HepG2 (cell line): ENCODE data around the gene DNAI4. TPM values are rescaled to one million over a fixed set of nuclear protein-coding genes. Genes with fewer than 3 reads are reported as not detected.

Source experiments
- DDIT3 ChIP-seq: sonication (generic); formaldehyde crosslinking; IDR thresholded peaks from 2 replicates; pipeline ENCODE4 v1.4.0; 2020; ENCODE audit warnings: mild to moderate bottlenecking, missing genetic modification reagents
- GATAD1 ChIP-seq: IDR thresholded peaks from 2 replicates; pipeline ENCODE4 v1.6.1; 2016; ENCODE audit warnings: missing genetic modification reagents, missing compliant biosample characterization
- GRHL1 ChIP-seq: sonication (generic); formaldehyde crosslinking; conservative IDR thresholded peaks from 2 replicates; pipeline ENCODE4 v1.8.0; 2022; ENCODE audit warnings: missing genetic modification reagents
- ISX ChIP-seq: sonication (generic); formaldehyde crosslinking; conservative IDR thresholded peaks from 2 replicates; pipeline ENCODE4 v1.5.0; 2020; ENCODE audit warnings: missing genetic modification reagents
- NPAS2 ChIP-seq: sonication (generic); formaldehyde crosslinking; IDR thresholded peaks from 2 replicates; pipeline ENCODE4 v1.8.0; 2022; ENCODE audit warnings: mild to moderate bottlenecking, missing genetic modification reagents, borderline replicate concordance
- POLR2AphosphoS5 ChIP-seq: IDR thresholded peaks from 2 replicates; pipeline ENCODE4 v1.6.1; 2012; ENCODE audit warnings: low read depth, low read length
- RFX3 ChIP-seq: IDR thresholded peaks from 2 replicates; pipeline ENCODE4 v1.6.1; 2016; ENCODE audit warnings: missing biosample characterization, missing genetic modification reagents
- SALL2 ChIP-seq: sonication (generic); formaldehyde crosslinking; IDR thresholded peaks from 2 replicates; pipeline ENCODE4 v1.8.1; 2023; ENCODE audit warnings: mild to moderate bottlenecking, missing genetic modification reagents, inconsistent platforms
- SNAPC2 ChIP-seq: sonication (generic); formaldehyde crosslinking; IDR thresholded peaks from 2 replicates; pipeline ENCODE4 v1.8.1; 2022; ENCODE audit warnings: mild to moderate bottlenecking, missing genetic modification reagents
- TERF1 ChIP-seq: sonication (generic); formaldehyde crosslinking; IDR thresholded peaks from 2 replicates; pipeline ENCODE4 v1.8.0; 2022; ENCODE audit warnings: mild to moderate bottlenecking, missing genetic modification reagents, moderate library complexity
- THAP8 ChIP-seq: sonication (generic); formaldehyde crosslinking; IDR thresholded peaks from 2 replicates; pipeline ENCODE4 v1.5.1; 2020; ENCODE audit warnings: missing genetic modification reagents, mild to moderate bottlenecking, borderline replicate concordance
- USF2 ChIP-seq, 2 experiments: sonication (generic) in 1 of 2; formaldehyde crosslinking in 1 of 2; IDR thresholded peaks; 2 replicates each; pipeline versions ENCODE4 v1.5.1 to v1.6.1; 2011 to 2020; ENCODE audit warnings: borderline replicate concordance in 1 of 2, low read depth in 1 of 2, low read length in 1 of 2, mild to moderate bottlenecking in 1 of 2, missing genetic modification reagents in 1 of 2, moderate library complexity in 1 of 2
- ZBTB37 ChIP-seq: sonication (generic); formaldehyde crosslinking; IDR thresholded peaks from 2 replicates; pipeline ENCODE4 v1.4.0; 2020; ENCODE audit warnings: mild to moderate bottlenecking, missing genetic modification reagents
- ZNF235 ChIP-seq: sonication (generic); formaldehyde crosslinking; IDR thresholded peaks from 2 replicates; pipeline ENCODE4 v1.8.1; 2023; ENCODE audit warnings: mild to moderate bottlenecking, missing genetic modification reagents, borderline replicate concordance
- ZNF543 ChIP-seq: sonication (generic); formaldehyde crosslinking; IDR thresholded peaks from 2 replicates; pipeline ENCODE4 v1.4.0; 2020; ENCODE audit warnings: mild to moderate bottlenecking, missing genetic modification reagents
- ZNF747 ChIP-seq: sonication (generic); formaldehyde crosslinking; IDR thresholded peaks from 2 replicates; pipeline ENCODE4 v1.8.1; 2023; ENCODE audit warnings: missing genetic modification reagents, mild to moderate bottlenecking, borderline replicate concordance
- ZNF749 ChIP-seq: sonication (generic); formaldehyde crosslinking; IDR thresholded peaks from 2 replicates; pipeline ENCODE4 v1.8.0; 2022; ENCODE audit warnings: mild to moderate bottlenecking, missing genetic modification reagents, moderate library complexity, borderline replicate concordance
- ZSCAN5A ChIP-seq: sonication (generic); formaldehyde crosslinking; IDR thresholded peaks from 2 replicates; pipeline ENCODE4 v1.8.0; 2022; ENCODE audit warnings: mild to moderate bottlenecking, missing genetic modification reagents, borderline replicate concordance
- polyA plus RNA-seq, 8 experiments: library from polyadenylated mRNA; depleted of rRNA in 3 of 8; stranded (reverse) in 7 of 8; unstranded in 1 of 8; fragments of >200 nt; fragmentation: Illumina TruSeq in 4 of 8; extraction: Trizol in 4 of 8; gene quantifications; 2 replicates each; pipeline versions ENCODE4 v1.2.1 to v1.2.3, GENCODE V29; 2011 to 2016; ENCODE audit warnings: low read depth in 4 of 8, missing spikeins in 1 of 8, mixed read lengths in 1 of 8; ENCODE audit not compliant: insufficient read depth in 1 of 8
- total RNA-seq, 5 experiments: library from RNA; depleted of rRNA; stranded (reverse); fragments of >200 nt; fragmentation: Illumina TruSeq; extraction: Trizol; gene quantifications; 2 replicates each; pipeline ENCODE4 v1.2.3, GENCODE V29; 2016; ENCODE audit warnings: low read depth in 1 of 5

Gene DNAI4
- total and polyA plus RNA-seq, 2 of the 13 experiments (the other 11 are each of a cell fraction or from before 2014, with no cell fraction given) = 0.04 to 0.08 TPM

- TF ChIP-seq POLR2AphosphoS5 (peak; percentile 46; the same call in 1 of the 2 replicates), ISX (CRISPR knock-in tag) (0 out of 2 replicates have a peak, but pooled peaks have one; percentile 33), ZBTB37 (CRISPR knock-in tag) (no peak), TERF1 (no peak), RFX3 (CRISPR knock-in tag) (no peak), ZNF543 (peak; percentile 63; the same call in 1 of the 2 replicates), DDIT3 (CRISPR knock-in tag) (no peak), GRHL1 (CRISPR knock-in tag) (no peak), NPAS2 (no peak), SNAPC2 (0 out of 2 replicates have a peak, but pooled peaks have one; percentile 24), SALL2 (CRISPR knock-in tag) (no peak), ZNF235 (CRISPR knock-in tag) (no peak), THAP8 (CRISPR knock-in tag) (no peak), ZSCAN5A (peak; percentile 64; the same call in 1 of the 2 replicates), USF2 (IDR thresholded peaks at IDR 0.05; ENCODE audit: low read depth, low read length) (no peak), USF2 (CRISPR knock-in tag; IDR thresholded peaks at IDR 0.05; ENCODE audit: borderline replicate concordance) (no peak), ZNF747 (CRISPR knock-in tag) (peak; percentile 57; the same call in 1 of the 2 replicates), ZNF749 (CRISPR knock-in tag) (no peak), GATAD1 (CRISPR knock-in tag) (peak; percentile 66)
Measured at GRCh38 chr1:66929999-66930822, 5.6 kb upstream of the DNAI4 start (continued).
